ENCODE measurements around the gene C1orf21.

Gene C1orf21

DNA sequence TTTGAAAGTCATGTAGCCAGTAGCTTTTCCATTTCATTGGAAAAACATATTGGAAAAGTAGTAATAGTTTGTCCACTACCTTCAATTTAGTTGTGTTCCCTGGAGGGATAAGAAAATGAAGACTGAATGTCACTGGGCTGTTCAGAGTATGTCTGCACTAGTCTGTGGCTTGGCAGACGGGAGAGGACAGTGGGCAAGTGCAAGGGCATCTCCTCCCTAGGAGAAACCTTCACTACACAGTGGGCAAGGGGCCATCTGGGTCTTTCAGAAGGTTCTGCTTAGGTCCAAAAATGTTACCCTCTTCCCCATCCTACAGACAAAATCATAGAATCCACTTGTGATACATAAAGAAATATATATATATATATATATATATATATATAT is 118.1 kb downstream of the C1orf21 start:
- Histone ChIP-seq H3K9me3 (no peaks in the 10 kb centered on the region), H3K27me3 (no peaks in the 10 kb centered on the region), H3K4me1 (peaks cover 12% of the 10 kb centered on the region), H3K36me3 (peaks cover 6% of the 10 kb centered on the region; the same call in 1 of the 2 replicates), H3K4me3 (ENCODE audit: low read depth, low read length) (no peak overlapping the region)
- TF ChIP-seq CTCF (IDR thresholded peaks at IDR 0.05; ENCODE audit: low read depth, low read length): no peak
- DNase-seq: no peak

- peaks cover 12% of the 10 kb centered on the region for H3K4me1 ChIP-seq
- no peaks in the 10 kb centered on the region for H3K9me3 ChIP-seq
- no peaks in the 10 kb centered on the region for H3K27me3 ChIP-seq
- H3K36me3 ChIP-seq: peaks cover 6% of the 10 kb centered on the region; the same call in 1 of the 2 replicates
- TF ChIP-seq CTCF (IDR thresholded peaks at IDR 0.05; ENCODE audit: low read depth, low read length): no peak
- no peak overlapping the region for H3K4me3 ChIP-seq (ENCODE audit: low read depth, low read length)
- DNase-seq: no peak
Measured at GRCh38 chr1:184506481-184506880, 119.7 kb downstream of the C1orf21 start.

GRCh38 chr1:184507165-184507564 is 120.3 kb downstream of the C1orf21 start:
- no peaks in the 10 kb centered on the region for H3K9me3 ChIP-seq
- DNase-seq: no peak
- no peak for TF ChIP-seq CTCF (IDR thresholded peaks at IDR 0.05; ENCODE audit: low read depth, low read length)

DNA sequence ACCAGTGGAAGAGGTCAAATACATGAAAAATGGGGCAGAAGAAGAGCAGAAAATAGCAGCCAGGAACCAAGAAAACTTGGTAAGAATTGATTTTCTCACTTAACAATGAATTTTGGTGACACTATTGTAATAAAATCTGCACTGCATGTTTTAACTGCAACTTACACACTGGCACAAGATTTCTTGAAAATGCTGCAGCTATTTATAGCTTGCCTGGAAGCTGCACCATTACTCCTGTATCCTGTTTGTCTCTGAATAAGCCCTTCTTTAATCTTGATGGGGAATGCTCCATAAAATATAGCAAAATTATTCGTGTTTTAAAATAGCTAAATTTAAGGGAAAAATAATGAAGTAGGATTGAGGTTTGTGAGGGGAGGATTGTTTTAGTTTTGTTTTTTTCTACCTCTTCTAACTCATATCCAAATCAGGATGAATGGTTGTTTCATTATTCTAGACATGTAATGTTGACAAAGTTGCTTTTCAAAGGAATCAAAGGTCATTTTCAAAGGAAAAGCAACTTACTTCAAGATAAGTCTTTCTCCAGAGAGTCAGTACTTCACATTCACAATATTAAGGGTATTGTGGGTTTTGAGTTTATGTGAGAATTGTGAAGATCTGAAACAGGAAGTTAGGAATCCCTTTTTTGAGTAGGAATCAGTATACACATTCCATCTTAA is 120.9 kb downstream of the C1orf21 start:
- no peak for DNase-seq
- Histone ChIP-seq H3K27me3 (no peaks in the 10 kb centered on the region), H3K4me3 (ENCODE audit: low read depth, low read length) (no peak overlapping the region), H3K36me3 (peaks cover 6% of the 10 kb centered on the region; the same call in 1 of the 2 replicates), H3K4me1 (peaks cover 12% of the 10 kb centered on the region), H3K9me3 (no peaks in the 10 kb centered on the region)
- no peak for TF ChIP-seq CTCF (IDR thresholded peaks at IDR 0.05; ENCODE audit: low read depth, low read length)

More at GRCh38 chr1:184507165-184507564, 120.3 kb downstream of the C1orf21 start:
- peaks cover 6% of the 10 kb centered on the region; the same call in 1 of the 2 replicates for H3K36me3 ChIP-seq
- no peak overlapping the region for H3K4me3 ChIP-seq (ENCODE audit: low read depth, low read length)
- peaks cover 12% of the 10 kb centered on the region for H3K4me1 ChIP-seq
- no peaks in the 10 kb centered on the region for H3K27me3 ChIP-seq

- Histone ChIP-seq H3K9me3 (no peaks in the 10 kb centered on the region), H3K4me1 (peaks cover 7% of the 10 kb centered on the region), H3K27me3 (no peaks in the 10 kb centered on the region), H3K36me3 (peaks cover 6% of the 10 kb centered on the region; the same call in 1 of the 2 replicates), H3K4me3 (ENCODE audit: low read depth, low read length) (no peak overlapping the region)
- no peak for TF ChIP-seq CTCF (IDR thresholded peaks at IDR 0.05; ENCODE audit: low read depth, low read length)
- no peak for DNase-seq
Measured at GRCh38 chr1:184509105-184509504, 122.3 kb downstream of the C1orf21 start.

- Histone ChIP-seq H3K27me3 (no peaks in the 10 kb centered on the region), H3K36me3 (peaks cover 6% of the 10 kb centered on the region; the same call in 1 of the 2 replicates), H3K4me3 (ENCODE audit: low read depth, low read length) (no peak overlapping the region), H3K9me3 (no peaks in the 10 kb centered on the region), H3K4me1 (no peaks in the 10 kb centered on the region)
- DNase-seq: no peak
- TF ChIP-seq CTCF (IDR thresholded peaks at IDR 0.05; ENCODE audit: low read depth, low read length): no peak
Measured at GRCh38 chr1:184510110-184510509, 123.3 kb downstream of the C1orf21 start.
